Neuronal stem cell (in vitro differentiated cells): Measurements from ENCODE around the gene CHIA.
A peak's percentile ranks its signal among the peaks of the same experiment; 100 is the strongest.

Experiments used
- DNase-seq: peaks from one replicate; pipeline ENCODE4 v3.0.0-alpha.2; 2013; ENCODE audit warnings: low spot score
- H2AFZ ChIP-seq: one replicate; pipeline ENCODE4 v1.6.1; 2013; ENCODE audit warnings: mild to moderate bottlenecking, low read length, inconsistent platforms
- H2AK5ac ChIP-seq: 2 replicates; pipeline ENCODE4 v1.6.1; 2013; ENCODE audit warnings: low read depth, mild to moderate bottlenecking, inconsistent platforms, low read length, moderate library complexity, mixed read lengths
- H2BK120ac ChIP-seq: 2 replicates; pipeline ENCODE4 v1.6.1; 2013; ENCODE audit warnings: low read depth, mild to moderate bottlenecking, inconsistent platforms, low read length, moderate library complexity, mixed read lengths
- H2BK12ac ChIP-seq: one replicate; pipeline ENCODE4 v1.6.1; 2013; ENCODE audit warnings: low read length, inconsistent platforms
- H2BK15ac ChIP-seq: 2 replicates; pipeline ENCODE4 v1.6.1; 2013; ENCODE audit warnings: mild to moderate bottlenecking, low read length, inconsistent platforms, mixed read lengths
- H2BK5ac ChIP-seq: one replicate; pipeline ENCODE4 v1.6.1; 2013; ENCODE audit warnings: inconsistent platforms, mild to moderate bottlenecking, low read length, moderate library complexity
- H3K14ac ChIP-seq: one replicate; pipeline ENCODE4 v1.6.1; 2013; ENCODE audit warnings: low read length, inconsistent platforms
- H3K18ac ChIP-seq: 2 replicates; pipeline ENCODE4 v1.6.1; 2013; ENCODE audit warnings: low read length, inconsistent platforms
- H3K23ac ChIP-seq: 2 replicates; pipeline ENCODE4 v1.6.1; 2013; ENCODE audit warnings: low read depth, mild to moderate bottlenecking, mixed read lengths, low read length, inconsistent platforms; ENCODE audit not compliant: poor library complexity
- H3K27ac ChIP-seq: replicated peaks from 3 replicates; pipeline ENCODE4 v1.5.1; 2013; ENCODE audit warnings: low read length, inconsistent platforms
- H3K27me3 ChIP-seq, 3 experiments: 2 replicates each; pipeline ENCODE4 v1.6.1; 2013; ENCODE audit warnings: low read length in 3 of 3, mild to moderate bottlenecking in 2 of 3, inconsistent platforms in 1 of 3, low read depth in 1 of 3, mixed read lengths in 1 of 3, moderate library complexity in 1 of 3; ENCODE audit not compliant: control insufficient read depth in 3 of 3, insufficient read depth in 3 of 3
- H3K36me3 ChIP-seq, 2 donors: replicated peaks in 1 of 2; 2 replicates each; pipeline ENCODE4 v1.6.1; 2013; ENCODE audit warnings: low read length in 2 of 2; ENCODE audit not compliant: control insufficient read depth in 2 of 2, insufficient read depth in 2 of 2
- H3K4ac ChIP-seq: 2 replicates; pipeline ENCODE4 v1.6.1; 2013; ENCODE audit warnings: inconsistent platforms, mild to moderate bottlenecking, low read length, moderate library complexity
- H3K4me1 ChIP-seq, 2 donors: 1 replicate in 1 of 2; 2 replicates in 1 of 2; pipeline ENCODE4 v1.6.1; 2013; ENCODE audit warnings: low read length in 2 of 2, low read depth in 1 of 2; ENCODE audit not compliant: control insufficient read depth in 2 of 2, insufficient read depth in 1 of 2
- H3K4me2 ChIP-seq: one replicate; pipeline ENCODE4 v1.6.1; 2013; ENCODE audit warnings: mild to moderate bottlenecking, low read length, inconsistent platforms; ENCODE audit not compliant: insufficient read depth, poor library complexity, severe bottlenecking
- H3K4me3 ChIP-seq, 2 donors: 2 replicates each; pipeline ENCODE4 v1.5.1; 2013; ENCODE audit warnings: low read length in 2 of 2, mild to moderate bottlenecking in 2 of 2, inconsistent platforms in 1 of 2, moderate library complexity in 1 of 2
- H3K79me1 ChIP-seq: one replicate; pipeline ENCODE4 v1.6.1; 2013; ENCODE audit warnings: low read depth, mild to moderate bottlenecking, inconsistent platforms, low read length, moderate library complexity
- H3K9ac ChIP-seq: one replicate; pipeline ENCODE4 v1.6.1; 2013; ENCODE audit warnings: mild to moderate bottlenecking, low read depth, low read length, inconsistent platforms; ENCODE audit not compliant: poor library complexity
- H3K9me3 ChIP-seq, 2 donors: replicated peaks in 1 of 2; 2 replicates each; pipeline versions ENCODE3 to v1.6.1; 2013; ENCODE audit warnings: low read length in 2 of 2, mild to moderate bottlenecking in 2 of 2, inconsistent platforms in 1 of 2, low read depth in 1 of 2, mixed read lengths in 1 of 2, moderate library complexity in 1 of 2; ENCODE audit not compliant: control insufficient read depth in 2 of 2, insufficient read depth in 1 of 2
- H4K8ac ChIP-seq: one replicate; pipeline ENCODE4 v1.6.1; 2013; ENCODE audit warnings: low read depth, mild to moderate bottlenecking, inconsistent platforms, low read length, moderate library complexity
- H4K91ac ChIP-seq: one replicate; pipeline ENCODE4 v1.6.1; 2013; ENCODE audit warnings: low read length, low read depth, mild to moderate bottlenecking, inconsistent platforms; ENCODE audit not compliant: poor library complexity
- WGBS, 2 donors: extraction: QIAGEN DNeasy Blood & Tissue Kit; methylation state at CpG; one replicate each; pipeline ENCODE4 v1.1.7; 2013; ENCODE audit warnings: missing lambda C conversion rate in 2 of 2, mixed read lengths in 1 of 2; ENCODE audit not compliant: insufficient read length in 2 of 2, insufficient replicate concordance in 1 of 2; ENCODE audit errors: extremely low coverage in 2 of 2; 5-methylcytosine and 5-hydroxymethylcytosine counted together

The CHIA gene

DNA sequence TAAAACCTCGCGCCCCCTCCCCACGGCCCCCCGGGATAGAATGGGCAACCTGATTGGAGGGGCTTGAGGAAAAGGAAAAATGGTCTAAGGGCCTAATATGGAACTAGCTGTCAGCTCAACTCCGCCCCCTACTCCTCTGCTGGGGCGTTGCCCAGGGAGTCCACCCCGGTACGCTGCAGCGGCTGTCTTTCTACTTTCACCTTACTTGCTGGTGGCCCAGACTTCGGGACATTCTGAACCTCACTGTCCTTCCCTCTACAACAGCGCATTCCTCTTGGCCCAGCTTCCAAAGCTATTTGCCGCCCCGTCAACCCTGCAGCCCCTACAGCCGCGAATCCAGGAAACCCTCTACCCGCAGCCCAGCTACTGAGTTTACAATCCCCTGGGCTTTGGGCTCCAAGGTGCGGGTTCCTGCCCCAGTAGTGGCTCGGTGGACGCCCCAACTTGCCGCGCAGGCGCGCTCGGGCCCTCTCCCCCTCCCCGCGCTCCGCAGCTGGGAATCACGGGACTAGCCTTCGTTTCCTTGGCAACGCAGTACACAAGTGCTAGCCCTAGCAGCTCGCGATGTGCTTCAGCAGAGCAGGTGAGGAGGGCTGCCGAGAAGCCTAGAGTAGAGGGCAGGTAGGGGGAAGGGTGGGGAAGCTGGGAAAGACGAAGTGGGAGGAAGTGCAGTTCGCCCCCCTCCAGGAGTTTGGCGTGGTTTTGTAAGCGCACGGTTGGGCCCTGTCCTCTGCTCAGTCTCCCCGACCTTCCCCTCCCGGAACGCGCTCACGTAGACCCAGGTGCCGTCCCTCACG is 55.6 kb downstream of the CHIA start:
- Histone ChIP-seq H2BK15ac (no peak overlapping the region), H3K4ac (no peak overlapping the region), H2BK120ac (no peak overlapping the region), H2BK5ac (peak overlapping the region; percentile 32), H3K18ac (peak overlapping the region; percentile 95), H3K4me3 (peak overlapping the region; percentile 59 to 84), H3K9ac (peak overlapping the region; percentile 80), H3K23ac (peak overlapping the region; percentile 35), H3K4me1 (peaks cover 3% of the 10 kb centered on the region in 2 donors), H3K36me3 (no peaks in the 10 kb centered on the region), H3K4me2 (peak overlapping the region; percentile 99), H3K14ac (no peak overlapping the region), H3K27ac (peak overlapping the region; percentile 91), H3K9me3 (no peaks in the 10 kb centered on the region), H2AFZ (peak overlapping the region; percentile 99), H4K91ac (no peak overlapping the region), H2BK12ac (no peak overlapping the region), H4K8ac (no peak overlapping the region), H2AK5ac (no peak overlapping the region), H3K27me3 (peaks cover 0 to 29% (median 4%) of the 10 kb centered on the region in 3 experiments), H3K79me1 (no peaks in the 10 kb centered on the region)
- DNase-seq, result peak; percentile 89
- no CpG with 5 or more reads among the region's 45 CpGs for WGBS, 2 donors

DNA sequence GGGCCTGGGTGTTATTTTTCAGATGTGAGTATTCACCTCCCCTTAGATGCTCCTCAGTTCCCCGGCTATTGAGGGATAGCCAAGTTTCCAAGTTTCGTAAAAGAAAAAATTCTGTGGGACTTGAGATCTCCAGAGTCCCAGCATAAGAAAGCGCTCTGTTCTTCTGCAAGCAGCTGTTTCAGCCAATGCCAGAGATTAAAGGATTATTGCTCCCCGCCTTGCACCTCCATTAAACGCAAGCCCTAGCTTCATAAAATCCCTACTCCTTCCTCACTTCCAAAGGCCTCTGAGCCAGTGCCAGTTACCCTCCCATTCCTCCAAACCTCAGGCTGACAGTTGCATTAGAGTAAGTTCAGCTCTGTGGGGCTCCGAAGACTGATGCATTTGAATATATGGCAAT is 56.4 kb downstream of the CHIA start:
- DNase-seq, result no peak
- H3K4me3 ChIP-seq, result no peak overlapping the region
- no CpG with 5 or more reads among the region's 6 CpGs for WGBS, 2 donors

GRCh38 chr1:111351700-111352099 is 61.0 kb downstream of the CHIA start:
- Histone ChIP-seq H3K79me1 (no peaks in the 10 kb centered on the region), H3K4ac (no peak overlapping the region), H4K91ac (no peak overlapping the region), H2BK120ac (no peak overlapping the region), H3K36me3 (no peaks in the 10 kb centered on the region), H3K27ac (no peak overlapping the region), H3K4me1 (peaks cover 0 to 3% of the 10 kb centered on the region in 2 donors), H2AFZ (no peak overlapping the region), H2AK5ac (no peak overlapping the region), H3K4me2 (no peak overlapping the region), H3K27me3 (peaks cover 0 to 13% (median 2%) of the 10 kb centered on the region in 3 experiments), H3K18ac (no peak overlapping the region), H3K4me3 (no peak overlapping the region), H3K9ac (no peak overlapping the region), H2BK5ac (no peak overlapping the region), H3K9me3 (no peaks in the 10 kb centered on the region), H3K23ac (no peak overlapping the region), H3K14ac (no peak overlapping the region), H4K8ac (no peak overlapping the region), H2BK15ac (no peak overlapping the region), H2BK12ac (no peak overlapping the region)
- no peak for DNase-seq

More for the DNA sequence above, 56.4 kb downstream of the CHIA start:
- Histone ChIP-seq H3K14ac (no peak overlapping the region), H2AFZ (no peak overlapping the region), H3K9ac (no peak overlapping the region), H3K4me2 (peak overlapping the region; percentile 99), H3K9me3 (no peaks in the 10 kb centered on the region), H3K23ac (no peak overlapping the region), H4K91ac (no peak overlapping the region), H2BK120ac (no peak overlapping the region), H2BK15ac (no peak overlapping the region), H3K18ac (no peak overlapping the region), H2BK12ac (no peak overlapping the region), H3K4me1 (peaks cover 3% of the 10 kb centered on the region in 2 donors), H3K79me1 (no peaks in the 10 kb centered on the region), H2BK5ac (no peak overlapping the region), H3K27me3 (peaks cover 0 to 29% (median 4%) of the 10 kb centered on the region in 3 experiments), H4K8ac (no peak overlapping the region), H3K27ac (no peak overlapping the region), H3K4ac (no peak overlapping the region), H3K36me3 (no peaks in the 10 kb centered on the region), H2AK5ac (no peak overlapping the region)

DNA sequence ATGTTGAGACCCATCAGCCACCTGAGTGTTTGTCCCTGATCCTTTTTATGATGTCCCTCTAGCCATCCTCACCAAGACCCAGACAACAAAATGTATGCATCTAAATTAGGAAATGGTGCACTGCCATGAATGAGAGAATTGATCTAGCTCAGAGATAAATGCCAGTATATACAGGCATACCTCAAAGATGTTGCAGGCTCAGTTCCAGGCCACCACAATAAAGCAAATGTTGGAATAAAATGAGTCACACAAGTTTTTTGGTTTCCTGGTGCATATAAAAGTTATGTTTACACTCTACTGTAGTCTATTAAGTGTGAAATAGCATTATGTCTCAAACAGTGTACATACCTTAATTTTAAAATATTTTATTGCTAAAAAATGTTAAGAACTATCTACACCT is 63.9 kb downstream of the CHIA start:
- Histone ChIP-seq H3K23ac (no peak overlapping the region), H3K36me3 (no peaks in the 10 kb centered on the region), H4K91ac (no peak overlapping the region), H4K8ac (no peak overlapping the region), H3K27ac (no peak overlapping the region), H2BK5ac (no peak overlapping the region), H3K9ac (no peak overlapping the region), H3K27me3 (no peaks in the 10 kb centered on the region), H3K4me3 (no peak overlapping the region), H2AK5ac (no peak overlapping the region), H3K18ac (no peak overlapping the region), H2BK12ac (no peak overlapping the region), H3K14ac (no peak overlapping the region), H3K9me3 (no peaks in the 10 kb centered on the region), H2BK15ac (no peak overlapping the region), H2BK120ac (no peak overlapping the region), H3K4ac (no peak overlapping the region), H3K4me2 (no peak overlapping the region), H3K79me1 (no peaks in the 10 kb centered on the region), H2AFZ (no peak overlapping the region), H3K4me1 (peaks cover 0 to 3% of the 10 kb centered on the region in 2 donors)
- no peak for DNase-seq
